K562 (cell line): ENCODE results near the gene SND1. TPM values are rescaled to one million over a fixed set of nuclear protein-coding genes. Genes with fewer than 3 reads are reported as not detected.

ENCODE experiments used
- AFF1 ChIP-seq, 2 experiments: fragments of 450-650 bp; IDR thresholded peaks; 2 replicates each; pipeline ENCODE4 v1.6.1; 2018; ENCODE audit warnings: mild to moderate bottlenecking in 2 of 2, low read depth in 1 of 2; ENCODE audit not compliant: partially characterized antibody in 2 of 2
- ARID3A ChIP-seq: IDR thresholded peaks from 2 replicates; pipeline ENCODE4 v1.6.1; 2012; ENCODE audit warnings: low read depth, low read length, improper control_type of control experiment, borderline replicate concordance
- ARNT ChIP-seq, 2 experiments: fragments of 450-650 bp; IDR thresholded peaks; 2 replicates each; pipeline ENCODE4 v1.6.1; 2016; ENCODE audit warnings: mild to moderate bottlenecking in 1 of 2
- BRD9 ChIP-seq: fragments of 450-650 bp; IDR thresholded peaks from 2 replicates; pipeline ENCODE4 v1.6.1; 2018; ENCODE audit warnings: low read depth; ENCODE audit not compliant: partially characterized antibody
- ETV6 ChIP-seq, 3 experiments: fragments of 150-350 bp in 1 of 3; sonication (generic) in 1 of 3; formaldehyde crosslinking in 1 of 3; IDR thresholded peaks; 2 replicates each; pipeline versions ENCODE4 v1.6.1 to v1.8.0; 2014 to 2022; ENCODE audit warnings: borderline replicate concordance in 2 of 3, low read depth in 2 of 3, antibody characterized with exemption in 1 of 3, low read length in 1 of 3, mild to moderate bottlenecking in 1 of 3, missing genetic modification reagents in 1 of 3
- GTF2E2 ChIP-seq: fragments of 200-800 bp; sonication (Bioruptor generic); IDR thresholded peaks from 2 replicates; pipeline ENCODE4 v1.6.1; 2016; ENCODE audit warnings: missing genetic modification characterization, missing compliant biosample characterization
- HDAC1 ChIP-seq, 2 experiments: fragments of 450-650 bp; IDR thresholded peaks; 2 replicates each; pipeline ENCODE4 v1.6.1; 2016 to 2017; ENCODE audit warnings: inconsistent platforms in 1 of 2, mild to moderate bottlenecking in 1 of 2, moderate library complexity in 1 of 2
- MBD2 ChIP-seq: sonication (generic); IDR thresholded peaks from 2 replicates; pipeline ENCODE4 v1.6.1; 2016; ENCODE audit warnings: low read depth, borderline replicate concordance
- NRF1 ChIP-seq, 2 experiments: fragments of 450-650 bp; IDR thresholded peaks in 1 of 2; conservative IDR thresholded peaks in 1 of 2; 2 replicates each; pipeline ENCODE4 v1.6.1; 2014; ENCODE audit warnings: mild to moderate bottlenecking in 2 of 2
- SRSF9 ChIP-seq: fragments of 200-400 bp; formaldehyde crosslinking; IDR thresholded peaks from 2 replicates; pipeline ENCODE4 v1.6.1; 2017; ENCODE audit warnings: low read depth, low read length, borderline replicate concordance
- TCF7L2 ChIP-seq: fragments of 150-350 bp; IDR thresholded peaks from 2 replicates; pipeline ENCODE4 v1.6.1; 2016; ENCODE audit warnings: low read depth, mild to moderate bottlenecking, low read length, moderate library complexity
- TGIF2 ChIP-seq: sonication (generic); formaldehyde crosslinking; IDR thresholded peaks from 2 replicates; pipeline ENCODE4 v1.8.1; 2022; ENCODE audit warnings: mild to moderate bottlenecking, missing genetic modification reagents, moderate library complexity
- THRAP3 ChIP-seq: fragments of 450-650 bp; IDR thresholded peaks from 2 replicates; pipeline ENCODE4 v1.6.1; 2016; ENCODE audit warnings: mild to moderate bottlenecking, inconsistent platforms, borderline replicate concordance
- TSHZ1 ChIP-seq: fragments of 250-450 bp; sonication (Bioruptor Pico); IDR thresholded peaks from 2 replicates; pipeline ENCODE4 v1.4.0; 2020; ENCODE audit warnings: mild to moderate bottlenecking, moderate library complexity
- YBX1 ChIP-seq: fragments of 450-650 bp; IDR thresholded peaks from 2 replicates; pipeline ENCODE4 v1.7.1; 2016; ENCODE audit warnings: mild to moderate bottlenecking
- ZBTB7A ChIP-seq: IDR thresholded peaks from 2 replicates; pipeline ENCODE4 v1.6.1; 2011; ENCODE audit warnings: low read depth, mild to moderate bottlenecking, low read length, moderate library complexity, borderline replicate concordance; ENCODE audit not compliant: control insufficient read depth
- ZNF121 ChIP-seq: sonication (generic); formaldehyde crosslinking; conservative IDR thresholded peaks from 2 replicates; pipeline ENCODE4 v1.8.0; 2022; ENCODE audit warnings: missing genetic modification reagents
- ZNF24 ChIP-seq: fragments of 450-650 bp; IDR thresholded peaks from 2 replicates; pipeline ENCODE4 v1.6.1; 2016
- polyA plus RNA-seq, 8 experiments: library from polyadenylated mRNA; depleted of rRNA in 4 of 8; stranded (reverse) in 5 of 8; unstranded in 3 of 8; fragments of >200 nt; fragmentation: Nextera tagmentation in 2 of 8; fragmentation: Illumina TruSeq in 1 of 8; extraction: Ambion mirVana in 2 of 8; extraction: Trizol in 1 of 8; gene quantifications; 2 replicates each; pipeline versions ENCODE4 v1.2.1 to v1.2.3, GENCODE V29; 2011 to 2014; ENCODE audit warnings: inconsistent platforms in 1 of 8, missing spikeins in 1 of 8
- total RNA-seq, 7 experiments: library from RNA; depleted of rRNA in 6 of 7; stranded (reverse); fragments of >200 nt in 6 of 7; fragmentation: Illumina TruSeq in 2 of 7; extraction: Trizol in 2 of 7; gene quantifications; 2 replicates each; pipeline versions ENCODE4 v1.2.1 to v1.2.3, GENCODE V29; 2011 to 2021; ENCODE audit warnings: low replicate concordance in 1 of 7

Gene SND1
- total and polyA plus RNA-seq, 9 of the 15 experiments (the other 6 are each of a cell fraction or from before 2014, with no cell fraction given): 46.5 to 307 (median 191) TPM

- no peak for TF ChIP-seq AFF1 (IDR thresholded peaks at IDR 0.05; ENCODE audit: low read depth in 1 of 2, partially characterized antibody in 2 of 2)
- TF ChIP-seq NRF1 (conservative IDR thresholded peaks at IDR 0.05 in 1 of 2, IDR thresholded peaks at IDR 0.05 in 1 of 2): no peak
- TF ChIP-seq ZNF24: no peak
- TF ChIP-seq ARNT (IDR thresholded peaks at IDR 0.05): no peak
- no peak for TF ChIP-seq ZNF121 (CRISPR knock-in tag)
- TF ChIP-seq HDAC1 (IDR thresholded peaks at IDR 0.05): no peak
- TF ChIP-seq TSHZ1 (CRISPR knock-in tag): no peak
- TF ChIP-seq GTF2E2 (tag): peak; percentile 87; the same call in 1 of the 2 replicates
- TF ChIP-seq BRD9: no peak
- TF ChIP-seq MBD2: no peak
- TF ChIP-seq YBX1: no peak
- no peak for TF ChIP-seq TGIF2 (CRISPR knock-in tag)
- TF ChIP-seq ARID3A: 0 out of 2 replicates have a peak, but pooled peaks have one; percentile 11
- peak; percentile 97; the same call in 1 of the 2 replicates for TF ChIP-seq THRAP3
- 0 out of 4 replicates have a peak, but pooled peaks of 1 of the 2 experiments have one; percentile 10 for TF ChIP-seq ETV6 (IDR thresholded peaks at IDR 0.05; ENCODE audit: borderline replicate concordance in 1 of 2, low read depth in 2 of 2, low read length in 1 of 2)
- TF ChIP-seq ETV6 (CRISPR knock-in tag; IDR thresholded peaks at IDR 0.05; ENCODE audit: borderline replicate concordance): no peak
- no peak for TF ChIP-seq SRSF9
- TF ChIP-seq ZBTB7A: no peak
- TF ChIP-seq TCF7L2: no peak
Measured at GRCh38 chr7:127650847-127651555, 993 bp upstream of the SND1 start (continued).
